Endometrium (tissue), 2 donors: Measurements from ENCODE around the gene BOC.
A peak's percentile ranks its signal among the peaks of the same experiment; 100 is the strongest.

Experiments
- FAIRE-seq: peaks from 2 replicates; lab custom pipeline; 2012; peaks lifted over from hg19 to GRCh38; lab: Jason Lieb, UNC
- donor health status: control.
- donor health status: control.

BOC gene

DNA sequence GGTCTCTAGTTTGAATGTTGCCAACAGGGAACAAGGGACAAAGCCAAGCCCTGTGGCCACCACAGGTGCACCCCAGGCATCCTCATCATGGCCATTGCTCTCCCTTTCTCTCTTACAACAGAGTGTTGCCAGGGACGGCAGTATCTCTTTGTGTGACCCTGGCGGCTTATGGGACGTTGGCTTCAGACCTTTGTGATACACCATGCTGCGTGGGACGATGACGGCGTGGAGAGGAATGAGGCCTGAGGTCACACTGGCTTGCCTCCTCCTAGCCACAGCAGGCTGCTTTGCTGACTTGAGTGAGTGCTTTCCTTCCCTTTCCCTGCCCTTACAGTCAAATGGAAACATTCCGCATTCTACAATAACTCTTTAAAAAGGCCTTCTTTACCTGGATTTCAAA lies 38.2 kb downstream of the BOC start:
- FAIRE-seq, result no peak

DNA sequence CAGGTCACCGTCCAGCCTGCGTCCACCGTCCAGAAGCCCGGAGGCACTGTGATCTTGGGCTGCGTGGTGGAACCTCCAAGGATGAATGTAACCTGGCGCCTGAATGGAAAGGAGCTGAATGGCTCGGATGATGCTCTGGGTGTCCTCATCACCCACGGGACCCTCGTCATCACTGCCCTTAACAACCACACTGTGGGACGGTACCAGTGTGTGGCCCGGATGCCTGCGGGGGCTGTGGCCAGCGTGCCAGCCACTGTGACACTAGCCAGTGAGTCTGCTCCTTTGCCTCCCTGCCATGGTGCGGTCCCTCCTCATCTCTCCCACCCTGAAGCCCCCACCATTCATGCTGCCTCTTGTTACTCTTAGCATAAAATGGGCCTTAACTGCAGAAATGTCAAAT lies 39.2 kb downstream of the BOC start:
- FAIRE-seq, result no peak

DNA sequence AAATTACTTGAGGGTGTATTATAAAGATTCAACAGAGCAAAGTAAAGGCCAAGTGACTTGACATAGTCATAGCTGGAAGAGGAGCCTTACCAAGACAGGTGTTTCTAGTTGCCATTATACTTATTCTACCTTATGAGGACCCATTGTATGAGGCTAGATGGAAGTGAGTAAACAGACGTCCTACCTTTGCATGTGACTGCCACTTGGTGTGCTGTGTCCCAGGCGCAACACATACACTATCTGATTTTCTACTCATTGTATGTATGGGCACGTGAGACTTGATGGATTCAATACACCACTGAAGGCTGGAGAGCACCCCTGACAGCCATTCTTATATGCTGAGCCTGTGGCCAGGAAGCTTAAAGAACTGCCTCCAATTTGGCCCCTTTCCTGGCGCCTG lies 40.5 kb downstream of the BOC start:
- FAIRE-seq, result no peak

DNA sequence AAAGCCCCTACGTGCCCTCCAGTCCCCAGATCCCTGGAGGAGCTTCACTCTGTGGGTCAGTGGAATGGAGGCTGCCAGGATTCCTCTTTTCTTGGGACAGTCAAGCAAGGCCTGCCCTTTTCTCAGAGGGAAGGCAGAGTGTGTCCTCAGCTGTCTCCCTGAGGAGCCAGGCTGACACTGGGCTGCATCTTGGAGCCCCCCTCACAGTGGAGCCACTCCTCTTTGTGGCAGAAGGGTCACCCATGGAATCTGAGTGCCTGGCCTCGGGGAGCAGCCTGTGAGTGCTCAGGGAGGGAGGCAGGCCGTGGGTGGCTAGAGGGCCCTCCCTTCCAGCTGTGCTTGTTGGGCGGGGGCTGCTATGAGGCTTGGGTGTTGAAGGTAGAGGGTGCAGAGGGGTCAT lies 41.2 kb downstream of the BOC start:
- FAIRE-seq, result no peak

DNA sequence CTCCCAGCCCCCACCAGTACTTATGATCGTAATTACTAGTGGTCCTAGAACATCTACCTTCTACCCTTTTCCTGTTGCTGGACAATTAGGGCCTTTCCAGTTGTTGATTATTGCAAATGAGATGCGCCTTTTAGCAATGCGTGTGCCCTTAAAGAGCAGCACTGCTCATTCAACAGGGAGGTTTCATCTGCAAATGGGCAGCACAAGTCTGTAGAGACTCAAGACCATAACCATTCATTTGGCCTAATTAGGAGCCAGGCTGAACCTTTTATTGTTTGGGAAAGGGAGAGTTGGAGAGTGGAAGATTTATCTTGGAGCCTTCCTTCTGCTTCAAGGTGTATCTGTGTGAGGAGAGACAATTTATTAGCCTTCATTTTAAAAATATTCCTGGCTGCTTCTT lies 42.3 kb downstream of the BOC start:
- FAIRE-seq, result no peak

DNA sequence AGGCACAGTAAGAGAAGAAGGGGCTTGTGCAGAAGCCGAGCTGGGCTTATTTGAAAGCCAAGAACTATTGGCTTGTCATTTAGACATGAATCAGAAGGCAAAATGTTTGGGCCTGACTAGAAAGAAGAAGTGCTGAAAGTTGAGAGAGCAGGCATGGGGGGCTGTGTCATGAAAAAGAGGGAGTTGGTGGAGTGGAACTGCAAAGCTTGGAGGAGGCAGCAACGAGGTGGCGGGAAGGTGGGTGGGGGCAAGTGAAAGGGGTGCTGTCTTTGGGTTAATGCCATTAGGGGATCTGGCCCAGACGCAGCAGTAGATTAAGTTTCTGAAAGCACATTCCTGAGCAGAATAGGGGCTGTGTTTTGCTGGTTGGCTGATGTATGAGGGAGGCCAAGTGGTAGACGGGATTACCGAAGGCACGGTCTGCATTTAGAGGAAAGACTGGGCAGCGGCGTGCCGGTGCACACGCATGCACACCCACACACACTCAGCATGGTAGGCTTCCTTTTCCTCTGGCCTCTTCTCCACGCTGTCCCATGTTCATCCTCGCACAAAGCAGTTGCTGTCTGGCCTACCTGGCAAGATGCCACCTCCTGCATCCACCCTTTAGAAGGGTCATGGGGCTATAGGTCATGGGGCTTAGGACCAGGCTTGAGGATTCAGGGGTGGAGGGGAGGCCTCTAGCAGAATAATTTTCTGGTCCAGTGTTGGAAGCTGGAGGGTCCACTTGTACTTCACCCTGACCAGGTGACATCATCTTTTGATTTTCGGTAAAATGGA lies 43.0 kb downstream of the BOC start:
- no peak for FAIRE-seq

DNA sequence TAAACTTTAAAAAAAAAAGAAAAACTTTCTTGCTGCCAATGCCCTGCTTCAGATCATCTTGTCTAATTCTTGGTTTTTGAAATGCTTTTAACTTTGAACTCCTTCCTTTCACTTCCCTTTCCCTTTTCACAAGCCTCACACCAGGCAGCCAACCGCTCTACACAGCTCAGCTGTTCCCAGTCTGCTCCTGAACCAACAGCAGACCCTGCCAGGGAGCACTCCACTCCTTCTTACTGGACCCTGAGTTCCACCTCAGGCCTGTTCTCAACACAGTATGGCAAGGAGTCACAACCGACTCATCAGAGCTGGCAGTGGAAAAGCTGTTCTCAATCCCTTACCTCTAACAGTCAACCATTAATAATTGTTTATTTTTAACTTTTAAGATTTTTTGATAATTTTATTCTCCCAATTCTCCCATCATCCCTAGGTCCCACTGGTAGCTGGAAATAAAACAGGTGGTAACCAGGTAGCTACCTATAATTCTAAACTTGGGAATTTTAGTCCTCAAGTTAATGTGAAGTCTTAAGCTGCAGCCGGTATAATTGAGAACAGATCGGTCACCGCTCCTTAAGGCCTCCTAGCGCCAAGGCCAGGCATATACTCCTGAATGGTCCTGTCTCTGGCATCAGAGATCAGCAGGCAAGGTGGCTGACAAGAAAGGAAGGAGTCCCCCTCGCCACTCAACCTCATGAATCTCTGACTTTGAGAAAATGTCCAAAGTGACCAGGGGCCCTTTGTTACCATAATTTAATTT lies 43.9 kb downstream of the BOC start:
- no peak for FAIRE-seq

DNA sequence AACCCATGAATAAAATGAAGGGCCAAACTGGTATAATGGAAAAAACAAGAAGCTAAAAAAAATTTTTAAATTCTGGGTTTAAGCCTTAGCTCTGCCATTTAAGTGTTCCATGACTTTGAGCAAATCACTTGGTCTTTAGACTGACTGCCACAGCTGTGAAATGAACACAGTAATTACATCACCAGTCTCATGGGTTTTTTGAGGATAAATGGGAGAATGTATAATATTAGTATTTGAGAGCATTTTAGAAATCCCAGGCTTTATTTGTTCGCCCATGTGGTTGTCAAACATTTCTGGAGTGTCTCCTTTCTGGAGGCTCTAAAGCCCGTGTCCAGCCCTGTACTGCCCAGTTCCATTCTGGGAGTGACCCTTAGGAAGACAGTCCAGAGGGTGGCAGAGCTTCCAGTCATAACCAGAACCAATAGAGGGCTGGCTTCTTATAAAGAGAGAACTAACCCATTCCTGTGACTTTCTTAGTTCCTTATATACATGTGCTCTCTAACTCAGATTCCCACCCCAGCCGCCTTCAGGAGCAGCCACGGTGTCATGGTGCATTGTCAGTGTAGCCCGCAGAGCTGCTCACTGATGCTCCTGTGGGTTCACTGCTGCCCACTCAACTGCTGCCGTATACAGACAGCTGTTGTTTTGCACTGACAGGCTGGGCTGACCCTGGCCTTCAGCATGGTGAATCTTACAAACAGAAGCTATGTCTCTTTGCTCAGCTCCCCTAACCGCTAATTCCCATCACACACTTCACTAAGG lies 44.7 kb downstream of the BOC start:
- no peak for FAIRE-seq

DNA sequence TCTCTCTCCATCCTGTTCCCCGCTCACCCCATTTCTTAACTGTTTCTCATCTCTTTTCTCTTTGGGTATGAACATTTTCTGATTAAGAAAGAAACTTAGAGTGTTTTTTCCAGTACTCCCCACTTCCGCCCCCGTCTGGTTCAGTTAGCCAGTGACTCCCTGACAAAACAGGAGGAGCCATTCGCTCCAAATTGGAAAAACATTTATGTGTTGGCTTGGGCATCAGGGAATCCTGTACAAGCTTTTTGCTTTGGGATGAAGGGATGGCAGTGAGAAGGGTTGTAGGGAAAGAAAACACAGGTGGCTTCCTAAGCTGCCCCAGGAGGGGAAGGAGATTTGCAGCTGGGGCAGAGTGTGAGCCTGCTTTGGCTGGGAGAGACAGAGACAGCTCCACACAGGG lies 47.0 kb downstream of the BOC start:
- FAIRE-seq, result no peak

DNA sequence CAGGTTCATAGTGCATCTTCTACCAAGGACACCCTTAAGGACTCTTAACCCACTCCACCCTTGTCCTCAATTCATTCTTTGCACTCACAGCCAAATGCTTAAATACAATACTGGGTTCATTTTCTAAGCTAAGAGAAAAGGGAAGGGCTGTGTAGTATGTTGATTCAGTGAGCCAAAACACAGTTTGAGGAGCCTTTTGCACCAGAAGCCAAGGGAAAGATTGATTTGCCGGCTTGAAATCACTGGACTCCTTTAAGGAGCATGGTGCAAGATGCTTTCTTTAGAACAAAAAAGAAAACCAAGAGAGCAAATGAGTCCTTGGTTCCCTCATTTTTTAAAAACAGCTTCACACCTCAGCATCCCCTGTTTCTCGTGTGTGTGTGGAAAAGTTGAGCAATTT lies 47.8 kb downstream of the BOC start:
- FAIRE-seq, result no peak

DNA sequence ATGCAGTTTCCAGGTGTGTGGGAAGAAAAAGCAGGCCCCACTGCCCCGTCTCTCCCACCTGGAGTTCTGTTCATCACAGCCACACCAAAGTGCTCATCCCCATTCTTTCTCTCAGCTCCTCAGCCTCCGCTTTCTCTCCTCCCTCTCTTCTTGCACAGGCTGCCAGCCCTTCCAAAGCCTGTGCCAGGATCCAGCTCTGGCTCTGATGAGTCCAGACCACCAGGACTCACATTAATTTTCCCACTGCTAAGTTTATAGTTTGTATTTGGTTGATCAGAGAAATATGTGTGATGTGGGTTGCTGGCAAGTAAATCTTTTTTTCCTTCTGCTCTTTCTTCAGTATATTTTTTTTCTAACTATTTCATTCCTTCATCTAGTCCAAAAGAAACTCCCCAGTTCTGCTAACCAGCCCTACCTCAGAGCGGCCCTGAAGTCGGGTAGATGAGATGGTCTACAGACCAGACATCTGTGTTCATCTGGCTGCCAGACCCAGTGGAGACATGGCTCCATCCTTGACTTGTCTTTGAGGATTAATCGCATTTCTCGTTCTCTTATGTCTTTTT lies 49.8 kb downstream of the BOC start:
- peak; percentile 55 for FAIRE-seq

DNA sequence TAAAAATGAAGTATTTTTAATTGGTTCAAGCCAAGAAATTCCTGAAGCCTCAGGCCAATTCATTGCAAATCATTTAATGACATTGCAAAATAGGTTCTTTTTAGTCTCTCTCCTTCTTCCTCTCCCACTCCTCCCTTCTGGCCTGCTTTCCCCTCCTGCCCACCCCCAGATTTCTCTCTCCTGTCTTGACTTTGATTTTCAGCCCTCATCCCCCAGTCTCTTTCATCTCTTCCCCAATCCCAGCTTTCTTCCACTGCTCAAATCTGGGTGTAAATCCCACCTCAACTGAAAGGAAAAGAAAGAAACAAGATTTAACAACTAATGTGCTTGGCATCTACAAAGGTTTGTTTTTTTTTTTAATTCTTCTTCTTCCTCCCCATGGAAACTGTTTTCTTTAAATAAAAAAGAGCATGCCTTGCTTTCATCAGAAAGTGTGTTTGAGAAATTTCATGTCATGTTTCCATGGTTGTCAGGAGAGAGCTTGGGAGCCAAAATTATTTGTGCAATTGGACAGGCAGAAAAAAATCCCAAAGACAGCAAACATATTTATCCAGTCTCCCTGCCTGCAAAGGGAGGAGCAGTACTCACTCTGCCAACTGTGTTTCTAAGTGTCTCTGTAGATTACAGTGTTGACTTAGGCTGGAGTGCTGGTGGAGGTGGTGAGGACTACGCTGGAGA lies 50.4 kb downstream of the BOC start:
- peak; percentile 70 for FAIRE-seq

DNA sequence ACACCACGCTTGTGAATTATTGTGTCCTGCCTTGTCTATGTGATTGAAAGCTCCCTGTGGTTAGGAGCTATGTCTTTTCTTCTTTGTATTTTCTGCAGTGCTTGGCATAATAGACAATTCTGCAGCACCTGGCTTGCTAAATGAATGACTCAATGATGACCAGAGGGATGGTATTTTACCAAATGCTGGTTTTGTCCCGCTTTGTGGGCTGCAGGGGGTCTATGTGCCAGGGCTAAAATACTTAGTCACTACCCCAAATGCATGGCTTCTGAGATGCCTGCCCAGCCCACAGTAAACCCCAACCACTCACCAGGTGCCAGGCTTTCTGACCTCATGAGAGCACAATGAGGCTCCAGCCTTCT lies 50.9 kb downstream of the BOC start:
- no peak for FAIRE-seq

DNA sequence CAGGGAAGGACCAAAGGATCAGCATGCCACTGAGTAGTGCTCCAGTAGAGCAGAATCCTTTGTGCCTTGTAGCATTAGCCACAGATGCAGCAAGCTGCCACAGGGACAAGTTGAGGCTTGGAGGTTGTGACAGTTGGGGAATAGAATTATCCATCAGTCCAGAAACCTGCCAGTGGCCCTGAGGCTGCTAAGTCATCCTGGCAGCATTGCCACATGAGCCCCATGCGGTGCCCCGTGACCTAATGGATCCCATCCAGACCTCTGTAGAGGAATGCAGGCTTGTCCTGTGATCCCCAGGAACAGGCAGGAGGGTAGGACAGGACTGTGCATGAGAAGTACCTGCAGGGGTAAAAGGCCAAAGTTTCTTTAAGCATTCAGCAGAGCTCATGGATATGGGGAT lies 51.7 kb downstream of the BOC start:
- FAIRE-seq, result no peak

DNA sequence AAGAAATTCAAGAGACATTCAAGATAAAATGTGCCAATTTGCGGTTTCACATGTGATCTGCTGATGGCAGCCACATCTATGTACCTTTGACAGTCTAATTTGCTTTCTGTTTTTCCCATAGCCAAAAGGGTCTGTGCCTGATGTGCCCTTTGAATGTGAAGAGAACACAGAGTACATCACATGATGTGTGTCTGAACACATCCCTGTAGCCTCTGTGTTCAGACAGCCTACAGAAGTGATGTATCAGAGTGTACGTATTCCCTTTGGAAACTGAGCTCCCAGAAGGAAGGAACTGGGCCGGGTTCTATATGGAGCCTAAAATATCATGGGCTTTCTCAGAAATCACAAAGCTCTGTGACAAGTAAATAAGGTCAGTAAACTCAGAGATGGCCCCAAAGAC lies 52.4 kb downstream of the BOC start:
- no peak for FAIRE-seq

DNA sequence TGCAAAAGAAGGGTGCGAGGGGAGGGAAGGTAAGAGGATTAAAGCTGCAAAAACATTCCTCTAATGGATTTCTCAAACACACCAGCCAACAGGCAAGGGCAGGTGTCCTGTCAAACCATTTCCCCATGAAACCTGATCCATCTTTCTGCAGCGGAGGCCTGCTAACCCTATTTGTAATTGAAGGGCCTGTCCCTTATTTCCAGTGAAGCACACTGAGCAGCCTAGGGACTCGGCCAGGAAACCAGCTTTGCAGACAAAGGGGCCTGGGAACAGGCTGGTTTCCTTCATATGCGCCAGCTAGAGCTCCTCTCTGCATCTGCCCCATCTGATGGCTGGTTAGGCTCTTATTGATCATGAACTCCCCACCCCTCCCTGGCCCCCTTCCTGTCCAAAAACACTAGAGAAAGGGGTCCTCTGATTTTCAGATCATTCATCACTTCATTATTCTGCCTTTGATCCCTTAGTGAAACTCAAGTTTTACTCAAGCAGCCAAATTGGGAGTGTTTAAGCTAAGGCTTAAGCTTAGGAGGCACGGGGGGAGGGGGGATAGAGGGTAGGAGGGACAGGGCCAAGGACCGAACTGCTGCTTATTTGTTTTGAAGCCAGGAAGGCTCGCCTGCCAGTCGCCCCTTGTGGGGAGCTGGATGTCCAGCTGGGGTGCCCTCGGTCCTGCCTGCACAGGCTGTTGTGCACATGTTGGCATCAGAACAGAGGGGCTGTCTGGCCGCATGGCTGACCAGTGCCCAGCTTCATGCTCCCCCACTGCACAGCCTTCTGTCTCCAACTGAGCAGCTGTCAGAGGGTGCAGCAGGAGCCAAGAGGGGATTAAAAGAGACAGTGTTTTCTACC lies 53.1 kb downstream of the BOC start:
- no peak for FAIRE-seq

DNA sequence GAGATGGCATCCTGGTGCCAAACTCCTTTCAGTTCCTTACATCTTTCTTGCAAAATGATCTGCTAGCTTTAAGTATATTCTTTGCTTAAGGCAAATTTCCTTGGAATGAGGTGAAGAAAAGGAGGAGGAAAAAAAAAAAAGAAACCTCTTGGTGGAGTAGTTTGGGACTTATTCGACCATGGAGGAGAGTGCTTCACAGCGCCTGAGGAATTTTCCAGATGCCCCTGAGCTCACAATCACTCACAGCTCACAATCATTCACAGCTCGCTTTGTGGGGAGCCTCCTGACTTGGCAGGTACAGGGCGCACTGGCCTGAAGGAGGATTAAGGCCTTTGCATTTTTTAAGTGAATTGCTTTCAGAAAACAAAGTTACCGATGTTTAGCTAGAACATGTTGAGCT lies 53.9 kb downstream of the BOC start:
- no peak for FAIRE-seq

DNA sequence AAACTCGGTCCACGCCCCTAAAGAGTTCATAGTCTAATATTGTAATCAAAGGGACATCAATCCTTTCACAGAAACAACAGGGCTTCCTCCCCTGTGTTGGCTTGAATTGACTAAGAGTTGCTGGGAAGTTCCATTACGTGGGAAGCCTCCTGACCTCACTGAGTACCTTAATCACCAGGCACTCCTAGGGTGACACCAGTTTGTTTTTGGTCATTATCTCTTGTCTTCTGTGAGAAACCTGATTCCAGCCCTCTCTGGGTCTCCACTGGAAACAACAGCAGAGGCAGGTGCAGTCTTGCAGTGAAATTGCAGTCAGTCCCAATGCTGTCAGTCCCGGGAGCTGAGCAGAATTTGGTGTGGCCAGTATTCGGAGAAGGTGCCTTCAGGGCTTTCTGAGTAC lies 55.4 kb downstream of the BOC start:
- FAIRE-seq, result no peak

DNA sequence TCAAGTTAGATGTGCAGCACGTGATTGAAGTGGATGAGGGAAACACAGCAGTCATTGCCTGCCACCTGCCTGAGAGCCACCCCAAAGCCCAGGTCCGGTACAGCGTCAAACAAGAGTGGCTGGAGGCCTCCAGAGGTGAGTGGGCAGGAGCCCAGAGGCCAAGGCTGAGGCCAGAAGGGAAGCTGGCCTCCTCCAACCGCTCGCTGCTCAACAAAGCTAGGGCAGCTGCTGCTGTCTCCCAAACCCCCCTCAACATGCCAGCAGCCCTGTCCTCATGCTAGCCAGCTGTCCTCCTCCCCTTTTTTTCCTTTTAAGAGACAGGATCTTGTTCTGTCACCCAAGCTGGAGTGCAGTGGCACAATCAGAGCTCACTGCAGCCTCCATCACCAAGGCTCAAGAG lies 57.0 kb downstream of the BOC start:
- no peak for FAIRE-seq

DNA sequence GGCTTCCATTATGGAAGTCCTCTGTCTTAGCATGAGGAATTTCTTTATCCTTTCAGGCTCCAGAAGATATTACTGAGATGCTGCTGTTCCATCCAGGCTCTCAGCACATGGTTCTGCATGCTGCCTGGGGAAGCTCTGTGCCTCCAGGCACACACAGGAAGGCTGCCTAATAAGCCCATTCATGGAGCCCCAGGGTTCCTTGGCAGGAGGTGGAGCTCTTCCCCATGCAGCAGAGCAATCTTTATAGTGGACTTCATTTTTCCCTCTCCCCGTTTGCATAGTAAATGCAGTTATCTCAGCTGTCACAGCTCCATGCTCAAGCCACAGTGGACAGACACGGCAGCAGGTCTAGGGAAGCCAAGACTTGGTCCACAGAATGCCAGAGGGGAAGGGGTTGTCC lies 57.6 kb downstream of the BOC start:
- no peak for FAIRE-seq

DNA sequence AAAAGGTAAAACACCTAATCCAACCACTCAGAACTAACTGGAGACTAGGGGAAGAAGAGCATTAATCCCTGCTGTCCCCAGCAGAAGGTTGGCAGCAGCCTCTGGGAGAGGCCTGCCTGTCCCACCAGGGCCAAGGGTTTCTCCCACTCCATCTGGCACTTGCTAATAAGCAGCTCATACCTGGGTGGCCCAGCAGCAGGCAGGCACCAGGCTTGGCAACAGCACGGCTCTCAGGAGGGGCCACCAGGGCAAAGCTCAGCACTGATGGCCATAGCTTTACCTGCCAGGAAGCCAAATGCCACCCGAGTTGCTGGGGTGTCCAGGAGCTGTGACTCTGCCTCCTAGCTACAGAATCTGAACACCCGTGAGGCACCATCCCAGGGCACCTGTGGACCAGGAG lies 58.3 kb downstream of the BOC start:
- FAIRE-seq, result no peak
